GM13977 (cell line): ENCODE data around the gene ARHGAP31.
"Not testable (repeated sequence)": the region's sequence is repeated elsewhere in the genome, so short reads cannot be mapped to it uniquely, and the experiment has no call there.

Experiments used
- DNase-seq: peaks from one replicate; pipeline ENCODE4 v3.0.0; 2012; ENCODE audit warnings: low spot score
- in situ Hi-C: fragments of 300-500 bp; cut with MboI; formaldehyde crosslinking; loops from one replicate; pipeline ENCODE4 v1.12.0; 2022; ENCODE audit warnings: low sequenced_read_pairs, low pct_unique_long_range_greater_than_20kb, mixed read lengths, inconsistent platforms; ENCODE audit not compliant: unreplicated experiment
- TF ChIP-seq, protein P1 (sequence below): IDR thresholded peaks from 2 replicates; pipeline ENCODE4 v1.5.1; 2012; ENCODE audit warnings: mild to moderate bottlenecking, control low read depth; ENCODE audit not compliant: insufficient read depth; ENCODE audit errors: extremely low read depth, missing control alignments

The ARHGAP31 gene

DNA sequence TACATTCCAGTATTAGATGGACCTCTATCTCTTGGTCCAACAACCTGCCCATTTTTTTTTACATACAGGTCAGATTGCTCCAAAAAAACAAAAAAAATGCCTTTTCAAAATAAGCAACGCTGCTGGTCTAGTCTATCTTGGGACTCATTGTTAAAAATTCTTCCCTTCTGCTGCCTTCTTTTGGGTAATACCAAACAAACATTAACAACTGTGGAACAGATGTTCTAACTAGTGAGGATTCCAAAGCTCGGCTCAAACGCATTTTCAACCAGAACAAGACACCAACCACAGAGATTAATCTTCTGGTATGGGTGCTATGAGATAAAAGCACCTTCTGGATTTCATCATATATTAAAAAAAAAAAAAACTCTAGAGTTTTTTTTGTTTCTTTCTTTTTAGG, 24.7 kb downstream of the ARHGAP31 start:
- in situ Hi-C loops: no loop called here
- DNase-seq: no peak
- TF ChIP-seq, protein P1, sequence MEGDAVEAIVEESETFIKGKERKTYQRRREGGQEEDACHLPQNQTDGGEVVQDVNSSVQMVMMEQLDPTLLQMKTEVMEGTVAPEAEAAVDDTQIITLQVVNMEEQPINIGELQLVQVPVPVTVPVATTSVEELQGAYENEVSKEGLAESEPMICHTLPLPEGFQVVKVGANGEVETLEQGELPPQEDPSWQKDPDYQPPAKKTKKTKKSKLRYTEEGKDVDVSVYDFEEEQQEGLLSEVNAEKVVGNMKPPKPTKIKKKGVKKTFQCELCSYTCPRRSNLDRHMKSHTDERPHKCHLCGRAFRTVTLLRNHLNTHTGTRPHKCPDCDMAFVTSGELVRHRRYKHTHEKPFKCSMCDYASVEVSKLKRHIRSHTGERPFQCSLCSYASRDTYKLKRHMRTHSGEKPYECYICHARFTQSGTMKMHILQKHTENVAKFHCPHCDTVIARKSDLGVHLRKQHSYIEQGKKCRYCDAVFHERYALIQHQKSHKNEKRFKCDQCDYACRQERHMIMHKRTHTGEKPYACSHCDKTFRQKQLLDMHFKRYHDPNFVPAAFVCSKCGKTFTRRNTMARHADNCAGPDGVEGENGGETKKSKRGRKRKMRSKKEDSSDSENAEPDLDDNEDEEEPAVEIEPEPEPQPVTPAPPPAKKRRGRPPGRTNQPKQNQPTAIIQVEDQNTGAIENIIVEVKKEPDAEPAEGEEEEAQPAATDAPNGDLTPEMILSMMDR: no peak

GRCh38 chr3:119319311-119319710, 25.1 kb downstream of the ARHGAP31 start:
- TF ChIP-seq, protein P1: no peak
- in situ Hi-C loops: no loop called here
- DNase-seq: no peak

DNA sequence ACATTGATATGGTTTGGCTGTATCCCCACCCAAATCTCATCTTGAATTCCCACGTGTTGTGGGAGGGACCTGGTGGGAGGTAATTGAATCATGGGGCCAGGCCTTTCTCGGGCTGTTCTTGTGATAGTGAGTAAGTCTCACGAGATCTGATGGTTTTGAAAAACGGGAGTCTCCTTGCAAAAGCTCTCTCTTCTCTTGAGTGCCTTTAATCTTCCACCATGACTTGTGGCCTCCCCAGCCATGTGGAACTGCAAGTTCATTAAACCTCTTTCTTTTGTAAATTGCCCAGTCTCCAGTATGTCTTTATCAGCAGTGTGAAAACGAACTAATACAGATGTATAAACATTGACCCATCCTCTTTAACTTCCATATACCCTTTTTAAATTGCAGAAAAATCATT, 26.6 kb downstream of the ARHGAP31 start:
- DNase-seq, in situ Hi-C loops: not testable (repeated sequence)

DNA sequence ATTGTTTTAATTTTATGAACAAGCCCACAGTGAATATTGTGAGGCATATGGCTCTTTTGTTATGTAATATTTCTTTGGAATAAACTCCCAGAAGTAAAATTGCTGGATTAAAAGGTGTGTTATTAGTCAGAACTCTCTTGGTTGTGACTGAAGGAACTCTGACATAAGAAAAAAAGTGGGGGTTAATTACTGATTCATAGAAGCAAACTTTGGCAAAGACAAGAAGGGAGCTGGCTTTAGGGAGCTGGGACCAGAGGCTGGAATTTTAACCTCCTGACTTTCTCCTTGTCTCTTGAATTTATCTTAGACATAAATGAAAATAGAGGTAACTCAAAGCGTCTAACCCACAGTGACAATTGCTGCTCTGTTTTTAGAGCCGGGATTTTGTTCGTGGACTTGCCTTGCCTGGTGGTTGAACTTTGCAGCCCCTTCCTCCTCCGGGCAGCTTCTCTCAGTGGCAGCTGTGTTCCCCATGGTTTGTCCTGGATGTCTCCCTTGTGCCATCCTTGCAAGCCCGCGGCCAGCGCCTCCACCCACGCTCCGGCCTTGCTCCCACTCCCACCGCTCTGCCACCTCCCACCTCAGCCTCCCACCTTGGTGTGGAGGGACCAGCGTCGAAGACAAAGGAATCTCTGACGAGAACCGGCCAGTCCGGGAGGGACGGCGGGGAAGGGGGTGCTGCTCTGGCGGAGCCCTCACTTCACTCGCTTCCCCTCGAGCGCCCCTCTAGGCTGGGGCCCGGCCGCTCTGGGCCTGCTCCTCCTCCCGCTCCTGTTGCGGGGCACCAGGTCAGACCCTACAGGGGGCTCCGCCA, 28.0 kb downstream of the ARHGAP31 start:
- TF ChIP-seq, protein P1: no peak
- DNase-seq: peak; percentile 50
- in situ Hi-C loops: no loop called here

- TF ChIP-seq, protein P1: no peak
- in situ Hi-C loops: no loop called here
- peak; percentile 91 for DNase-seq
Observed at GRCh38 chr3:119322835-119323722, 28.9 kb downstream of the ARHGAP31 start.

DNA sequence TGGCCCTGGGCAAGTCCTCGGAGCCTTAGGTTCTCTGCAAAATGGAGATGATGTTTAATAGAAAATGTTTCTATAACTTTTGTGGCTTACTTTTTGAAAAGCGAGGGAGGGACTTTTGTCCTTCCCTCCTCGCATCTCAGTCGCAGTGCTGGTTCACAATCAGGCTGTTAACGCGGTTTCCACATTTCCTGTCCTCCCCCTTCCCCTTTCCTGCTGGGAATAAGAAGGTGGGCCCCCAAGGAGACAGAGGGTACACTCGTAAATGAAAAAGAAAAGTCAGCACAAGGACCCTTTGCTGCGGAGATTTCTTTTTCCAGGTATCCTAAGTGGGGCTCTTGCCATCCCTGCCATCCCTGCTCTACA, 29.5 kb downstream of the ARHGAP31 start:
- in situ Hi-C loops: no loop called here
- TF ChIP-seq, protein P1: no peak

DNA sequence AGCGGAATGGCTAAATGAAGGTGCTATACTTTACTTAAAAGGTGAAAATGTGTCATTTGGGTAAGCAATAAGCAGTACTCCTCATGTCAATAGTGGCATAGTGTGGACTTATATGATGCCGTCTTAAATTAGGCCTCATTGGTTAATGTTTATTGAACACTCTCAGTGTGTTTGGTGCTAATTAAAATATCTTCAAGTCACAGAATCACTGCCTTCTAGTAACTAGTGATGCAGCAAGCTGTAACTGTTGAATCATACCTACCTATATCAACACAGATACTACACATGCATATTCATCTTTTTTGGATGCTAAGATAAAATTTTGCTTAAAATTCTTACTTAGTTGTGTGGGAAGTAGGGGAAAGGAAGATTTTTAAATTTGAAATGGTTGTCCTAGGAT, 30.7 kb downstream of the ARHGAP31 start:
- TF ChIP-seq, protein P1: no peak
- DNase-seq: peak; percentile 27
- in situ Hi-C loops: no loop called here

More for the DNA sequence above, 29.5 kb downstream of the ARHGAP31 start:
- DNase-seq: no peak
